GM21528 (cell line): ENCODE data around the gene GYPB.
"Not testable (repeated sequence)": the region's sequence is repeated elsewhere in the genome, so short reads cannot be mapped to it uniquely, and the experiment has no call there.

Experiments used
- ATAC-seq: cut with Tn5 transposase; IDR thresholded peaks from one replicate; pipeline ENCODE4 v1.9.1; 2021; ENCODE audit warnings: mild to moderate bottlenecking, moderate library complexity; ENCODE audit not compliant: unreplicated experiment, low FRiP score

The GYPB gene

DNA sequence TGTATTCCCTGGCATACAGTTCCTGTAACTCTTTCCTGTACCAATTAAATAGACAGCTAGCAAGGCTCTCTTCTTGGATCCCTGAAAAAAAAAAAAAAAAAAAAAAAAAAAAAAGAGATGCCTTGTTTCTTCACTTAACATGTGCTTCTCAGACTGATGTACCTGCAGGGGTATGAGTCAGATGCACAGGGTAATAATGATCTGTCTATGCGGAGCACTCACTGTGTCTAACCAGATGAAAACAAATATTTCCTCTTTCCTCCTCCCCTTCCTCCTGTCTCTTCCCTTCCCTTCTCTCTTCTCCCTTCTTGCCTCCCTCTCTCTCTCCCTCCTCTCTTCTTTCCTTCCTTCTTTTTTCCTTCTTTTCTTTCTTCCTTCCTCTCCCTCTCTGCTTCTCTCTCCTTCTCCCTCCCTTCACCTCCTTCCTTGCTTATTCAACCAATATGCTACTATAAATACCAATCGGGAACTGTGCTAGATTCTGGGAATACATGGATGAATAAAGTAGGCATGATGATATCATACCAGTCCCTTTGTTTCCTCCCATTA, 3.0 kb downstream of the GYPB start:
- not testable (repeated sequence) for ATAC-seq

DNA sequence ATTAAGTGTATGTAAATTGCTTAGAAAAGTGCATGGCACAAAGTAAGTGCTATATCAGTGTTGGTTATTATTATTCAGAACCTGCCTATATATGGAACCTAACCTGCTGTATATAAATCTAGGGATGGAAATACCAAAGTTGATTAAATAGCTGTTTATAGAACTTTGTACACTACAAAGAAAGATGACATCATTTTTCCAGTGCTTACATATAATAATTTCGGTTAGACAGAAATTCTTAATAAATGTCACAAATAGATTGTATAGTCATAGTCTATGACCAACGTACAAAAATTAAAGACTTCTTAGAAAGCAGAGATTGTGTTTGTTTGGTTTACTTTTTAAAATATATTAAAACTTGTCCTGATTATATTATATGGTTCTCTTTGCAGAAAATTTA, 4.4 kb downstream of the GYPB start:
- ATAC-seq, result no peak

- not testable (repeated sequence) for ATAC-seq
These were observed 10.6 kb downstream of the GYPB start for GRCh38 chr4:144008602-144009001.

DNA sequence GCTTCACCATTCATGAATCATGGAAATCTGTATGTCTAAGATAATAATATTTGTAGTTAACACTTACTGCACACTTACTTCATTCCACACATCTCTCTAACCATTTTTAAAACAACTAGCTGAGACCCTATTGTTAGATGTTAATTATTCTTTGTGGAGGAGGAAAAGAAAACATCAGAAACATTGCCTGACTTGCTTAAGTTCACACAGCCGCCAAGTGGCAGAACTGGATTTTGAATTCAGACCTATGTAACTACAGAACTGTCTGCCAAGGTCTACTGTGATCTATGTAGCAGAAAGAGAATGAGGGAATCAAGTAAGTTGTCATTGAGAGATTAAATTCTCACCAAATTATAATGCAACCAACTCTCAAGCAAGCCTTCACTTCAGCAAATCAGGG, 11.2 kb downstream of the GYPB start:
- not testable (repeated sequence) for ATAC-seq

DNA sequence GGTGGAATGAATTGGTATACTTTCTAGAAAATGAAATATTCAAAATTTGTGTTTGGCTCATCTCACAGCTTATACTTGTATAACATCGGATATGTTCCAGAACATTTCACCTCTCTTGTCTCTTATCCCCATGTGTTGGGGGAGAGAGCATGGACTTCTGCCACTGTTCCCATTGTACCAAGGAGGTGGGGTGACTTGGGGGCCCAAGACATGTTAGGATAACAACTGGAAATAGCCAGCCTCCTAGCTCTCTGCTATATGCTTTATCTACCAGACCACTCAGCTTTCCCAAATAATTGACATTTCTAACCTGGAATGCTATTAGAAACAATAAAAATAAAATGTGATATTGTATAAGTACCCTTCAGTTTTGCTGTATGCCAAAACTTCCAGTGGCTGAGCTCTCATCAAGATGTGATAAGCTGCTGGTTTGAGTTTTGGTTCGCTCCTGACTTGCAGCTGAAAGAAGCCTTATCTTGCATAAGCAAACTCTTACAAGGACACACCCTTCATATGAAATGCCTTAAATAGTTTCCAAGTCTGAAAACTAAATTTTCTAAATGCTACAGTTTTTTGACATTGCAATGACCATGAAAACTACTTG, 12.9 kb downstream of the GYPB start:
- ATAC-seq, result not testable (repeated sequence)

GRCh38 chr4:144005558-144005953, 13.6 kb downstream of the GYPB start:
- not testable (repeated sequence) for ATAC-seq

DNA sequence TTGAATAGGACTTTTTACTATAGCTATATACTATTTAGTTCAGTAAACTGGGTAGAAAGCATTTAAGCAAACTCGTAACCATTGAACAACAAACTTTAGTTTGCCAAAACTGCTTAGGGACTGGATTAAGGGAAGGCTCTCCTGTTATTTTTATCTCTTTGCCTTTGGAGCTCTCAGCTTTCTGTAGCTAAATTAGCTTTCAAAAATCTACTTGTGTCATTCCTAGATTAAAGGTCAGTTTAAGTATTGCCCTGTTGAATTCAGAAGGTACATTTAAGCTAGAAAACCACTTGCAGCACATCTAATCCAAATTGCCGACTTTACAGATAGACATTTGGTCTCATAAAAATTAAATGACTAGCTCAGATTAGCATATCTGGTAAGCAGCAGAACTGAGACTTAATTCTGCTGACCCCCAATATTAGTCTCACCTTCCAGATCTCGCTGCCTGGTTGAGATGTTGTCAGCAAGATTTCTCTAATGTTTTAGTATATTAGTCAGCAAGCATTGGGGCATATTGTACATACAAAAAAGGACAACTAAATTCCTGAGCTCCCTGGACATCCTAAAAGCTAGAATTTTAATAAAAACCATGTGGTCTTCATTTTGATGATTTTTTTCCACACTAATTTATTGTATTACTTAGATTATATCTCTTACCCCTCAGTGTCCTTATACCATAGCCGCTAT, 14.2 kb downstream of the GYPB start:
- ATAC-seq, result not testable (repeated sequence)

- not testable (repeated sequence) for ATAC-seq
These were observed 15.3 kb downstream of the GYPB start for GRCh38 chr4:144003890-144004265.

DNA sequence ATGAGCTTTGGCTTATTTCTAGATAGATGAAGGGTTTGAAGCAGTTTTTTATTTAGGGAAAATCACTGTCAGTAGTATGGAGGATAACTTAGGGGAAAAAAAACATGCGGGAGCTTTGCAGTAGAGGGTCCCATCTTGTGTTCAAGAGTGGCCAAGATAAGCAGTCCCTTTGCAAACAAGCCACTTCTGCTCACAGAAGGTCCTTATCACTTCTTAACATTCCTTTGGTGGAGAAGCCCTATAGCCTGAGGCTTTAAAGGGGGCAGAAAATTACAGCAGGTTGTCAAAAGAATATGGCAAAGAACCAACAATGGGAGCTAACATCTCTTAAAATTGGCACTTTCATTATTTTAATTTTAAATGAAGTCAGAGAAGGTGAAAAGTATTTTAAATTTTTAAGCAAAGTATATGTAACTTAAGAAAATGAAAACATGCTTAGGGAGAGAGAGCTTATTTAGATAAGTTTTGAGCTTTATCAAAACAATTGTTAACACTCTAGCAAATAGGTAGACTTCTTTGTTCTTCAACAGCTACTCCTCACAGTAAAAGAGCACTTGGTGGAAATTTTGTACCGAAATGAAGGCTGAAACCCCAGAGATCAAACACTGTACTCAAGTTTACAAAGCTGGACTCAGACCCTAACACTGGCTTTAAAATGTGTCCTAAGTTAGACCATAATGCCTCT, 15.8 kb downstream of the GYPB start:
- not testable (repeated sequence) for ATAC-seq

DNA sequence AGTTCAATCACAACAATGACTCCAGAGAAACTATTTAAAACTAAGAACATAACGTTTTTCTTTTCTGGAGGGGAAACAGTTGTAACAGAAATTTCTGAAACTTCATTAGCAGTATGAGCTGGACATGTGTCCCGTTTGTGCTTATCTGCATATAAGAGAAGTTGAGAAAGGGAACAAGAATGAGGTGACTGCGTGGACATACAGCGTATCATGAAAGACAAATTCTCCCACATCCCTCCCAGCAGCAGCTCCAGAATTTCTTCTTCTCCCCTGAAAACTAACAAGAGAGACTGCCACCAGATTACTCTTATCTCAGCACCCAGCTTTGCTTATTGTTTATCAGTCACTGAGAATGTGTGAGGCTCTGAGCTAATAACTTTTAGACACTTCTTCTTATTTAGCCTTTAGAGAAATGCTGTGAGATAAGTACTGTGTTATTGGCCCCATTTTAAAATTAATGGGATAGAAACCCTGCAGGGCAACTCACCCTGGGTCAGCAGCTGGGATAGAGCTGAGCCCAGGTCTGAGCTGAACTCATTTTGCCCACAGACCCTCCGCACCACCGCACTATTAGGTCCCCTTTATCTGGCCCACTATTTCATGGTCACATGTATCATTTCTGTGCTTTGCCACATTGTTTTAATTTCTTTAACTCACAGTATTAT, 18.7 kb downstream of the GYPB start:
- ATAC-seq, result not testable (repeated sequence)

DNA sequence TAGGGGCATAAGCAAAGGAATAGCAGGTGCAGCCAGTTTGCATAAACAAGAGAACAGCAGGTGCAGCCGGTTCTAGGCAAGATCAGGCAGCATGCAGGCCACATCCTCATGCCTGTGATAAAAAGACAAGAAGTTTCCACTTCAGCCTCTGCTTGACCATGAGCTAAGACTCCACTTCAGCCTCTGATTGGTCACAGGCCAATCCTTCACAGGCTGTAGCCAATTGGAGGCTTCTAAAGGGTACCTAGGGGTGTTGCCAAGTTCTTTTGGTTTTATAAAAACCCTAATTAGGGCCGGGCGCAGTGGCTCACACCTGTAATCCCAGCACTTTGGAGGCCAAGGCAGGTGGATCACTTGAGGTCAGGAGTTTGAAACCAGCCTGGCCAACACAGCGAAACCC, 23.0 kb downstream of the GYPB start:
- ATAC-seq, result not testable (repeated sequence)

- not testable (repeated sequence) for ATAC-seq
These were observed 27.4 kb downstream of the GYPB start for GRCh38 chr4:143991761-143992160.

- not testable (repeated sequence) for ATAC-seq
These were observed 28.5 kb downstream of the GYPB start for GRCh38 chr4:143990717-143991116.

GRCh38 chr4:143986180-143986579, 33.0 kb downstream of the GYPB start:
- ATAC-seq, result no peak

GRCh38 chr4:143980776-143981175, 38.4 kb downstream of the GYPB start:
- ATAC-seq, result not testable (repeated sequence)

DNA sequence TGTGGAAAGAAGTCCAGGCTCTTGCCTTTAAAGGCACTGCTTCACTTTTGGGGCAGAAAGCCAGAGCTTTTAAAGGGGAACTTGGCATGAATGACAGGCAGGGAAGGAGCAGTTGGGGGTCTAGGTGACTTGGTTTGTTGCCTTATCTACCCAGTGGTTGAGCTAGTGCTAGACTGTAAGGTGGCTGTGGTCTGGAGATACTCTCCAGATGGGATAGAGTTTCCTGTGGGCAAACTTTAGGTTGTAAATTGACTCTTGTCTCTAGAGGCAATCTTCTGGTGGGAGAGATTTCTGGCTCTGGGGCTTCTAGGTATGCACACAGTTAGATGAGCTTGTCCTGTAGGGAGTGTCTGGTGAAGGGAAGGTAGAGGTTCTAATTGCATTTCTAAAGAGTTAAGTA, 43.7 kb downstream of the GYPB start:
- ATAC-seq, result not testable (repeated sequence)

DNA sequence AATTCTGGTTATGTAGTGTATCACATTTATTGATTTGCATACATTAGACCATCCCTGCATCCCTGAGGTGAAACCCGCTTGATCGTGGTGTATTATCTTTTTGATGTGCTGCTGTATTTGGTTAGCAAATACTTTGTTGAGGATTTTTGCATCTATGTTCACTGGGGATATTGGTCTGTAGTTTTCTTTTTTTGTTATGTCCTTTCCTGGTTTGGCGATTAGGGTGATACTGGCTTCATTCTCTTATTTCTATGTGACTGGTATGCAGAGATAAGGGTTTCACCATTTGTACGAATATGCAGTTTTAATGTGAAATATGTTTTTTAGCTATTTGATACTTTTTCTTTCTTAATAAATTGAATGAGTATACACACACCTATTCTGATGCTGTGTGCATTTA, 45.2 kb downstream of the GYPB start:
- ATAC-seq, result not testable (repeated sequence)

DNA sequence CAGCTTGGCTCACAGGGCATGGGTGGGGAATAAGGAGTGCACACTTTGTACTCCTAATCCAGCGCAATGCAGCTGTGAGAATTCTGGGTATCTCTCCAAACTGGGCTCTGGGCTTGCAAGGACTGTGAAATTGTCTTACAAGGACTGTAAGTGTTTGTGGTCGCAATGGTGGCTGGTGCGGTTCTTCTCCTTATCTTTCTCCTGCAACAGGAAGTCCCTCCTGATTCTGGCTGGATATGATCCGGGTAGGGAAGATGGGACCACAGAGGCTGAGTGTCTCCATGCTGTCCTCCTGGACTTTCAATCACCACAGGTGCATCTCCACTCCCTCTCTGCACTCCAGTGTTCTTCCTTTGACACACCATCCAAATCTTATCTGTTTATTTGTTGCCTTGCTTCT, 58.1 kb downstream of the GYPB start:
- no peak for ATAC-seq

DNA sequence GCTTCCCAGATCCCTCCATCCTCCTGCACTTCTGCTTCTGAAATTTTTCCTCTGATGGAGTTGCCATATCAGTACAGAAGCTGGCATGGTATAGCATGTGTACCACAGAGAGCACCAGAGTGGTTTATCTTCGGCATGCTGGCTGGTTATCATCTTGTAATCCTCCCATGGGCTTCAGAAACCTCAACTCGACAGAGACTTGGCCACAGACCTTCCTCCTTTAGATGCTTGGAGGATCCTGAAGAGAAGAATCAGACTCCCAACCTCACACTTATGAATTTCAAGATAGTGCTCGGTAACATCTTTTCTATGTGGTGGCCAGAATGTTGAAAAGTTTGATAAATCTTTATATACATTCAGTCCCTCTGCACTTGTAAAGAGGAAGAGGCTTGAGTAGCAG, 63.9 kb downstream of the GYPB start:
- ATAC-seq, result not testable (repeated sequence)

GRCh38 chr4:143951458-143951972, 67.7 kb downstream of the GYPB start:
- not testable (repeated sequence) for ATAC-seq

- not testable (repeated sequence) for ATAC-seq
These were observed 68.2 kb downstream of the GYPB start for GRCh38 chr4:143950967-143951366.
